GM12892 (cell line): ENCODE results near the gene MED26.

Source experiments
- DNase-seq: peaks from one replicate; pipeline ENCODE4 v3.0.0; 2011; ENCODE audit not compliant: insufficient read length
- FAIRE-seq: peaks from 2 replicates; lab custom pipeline; 2011; peaks lifted over from hg19 to GRCh38; lab: Jason Lieb, UNC
- POLR2A ChIP-seq: IDR thresholded peaks from 2 replicates; pipeline ENCODE4 v1.6.1; 2011; ENCODE audit warnings: low read depth, low read length, control low read depth
- POLR2AphosphoS5 ChIP-seq: IDR thresholded peaks from 2 replicates; pipeline ENCODE4 v1.6.1; 2011; ENCODE audit warnings: low read depth, low read length, control low read depth
- TAF1 ChIP-seq: IDR thresholded peaks from 2 replicates; pipeline ENCODE4 v1.6.1; 2011; ENCODE audit warnings: low read depth, mild to moderate bottlenecking, control low read depth, low read length, borderline replicate concordance

The MED26 gene

GRCh38 chr19:16624236-16624635 lies 3.8 kb downstream of the MED26 start:
- FAIRE-seq, result no peak
- no peak for DNase-seq
- TF ChIP-seq TAF1 (no peak), POLR2AphosphoS5 (no peak), POLR2A (0 out of 2 replicates have a peak, but pooled peaks have one; percentile 28)

DNA sequence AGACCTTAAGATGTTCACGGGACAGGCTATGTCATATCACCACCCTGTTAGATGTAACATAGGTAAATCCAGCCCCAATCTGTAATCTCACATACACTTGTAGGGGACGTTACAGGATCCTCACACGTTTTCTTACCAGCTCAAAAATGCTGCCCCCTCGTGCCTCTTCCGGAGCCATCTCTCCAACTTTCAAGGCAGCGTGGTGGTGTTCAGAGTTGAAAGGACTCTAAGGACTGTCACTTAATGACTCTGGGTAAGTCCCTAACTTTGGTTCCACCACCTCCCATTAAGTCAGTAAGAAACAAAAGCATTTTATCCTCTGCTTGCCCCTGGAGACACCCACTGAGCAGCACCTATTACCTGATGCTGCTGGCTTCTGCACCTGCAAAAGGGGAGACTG lies 4.4 kb downstream of the MED26 start:
- TF ChIP-seq POLR2A, result no peak
- no peak for TF ChIP-seq POLR2AphosphoS5
- TF ChIP-seq TAF1, result no peak
- DNase-seq (no peak), FAIRE-seq (no peak)

- no peak for TF ChIP-seq TAF1
- no peak for TF ChIP-seq POLR2A
- TF ChIP-seq POLR2AphosphoS5, result no peak
- FAIRE-seq (no peak), DNase-seq (no peak)
These were observed 4.9 kb downstream of the MED26 start for GRCh38 chr19:16623066-16623465.

DNA sequence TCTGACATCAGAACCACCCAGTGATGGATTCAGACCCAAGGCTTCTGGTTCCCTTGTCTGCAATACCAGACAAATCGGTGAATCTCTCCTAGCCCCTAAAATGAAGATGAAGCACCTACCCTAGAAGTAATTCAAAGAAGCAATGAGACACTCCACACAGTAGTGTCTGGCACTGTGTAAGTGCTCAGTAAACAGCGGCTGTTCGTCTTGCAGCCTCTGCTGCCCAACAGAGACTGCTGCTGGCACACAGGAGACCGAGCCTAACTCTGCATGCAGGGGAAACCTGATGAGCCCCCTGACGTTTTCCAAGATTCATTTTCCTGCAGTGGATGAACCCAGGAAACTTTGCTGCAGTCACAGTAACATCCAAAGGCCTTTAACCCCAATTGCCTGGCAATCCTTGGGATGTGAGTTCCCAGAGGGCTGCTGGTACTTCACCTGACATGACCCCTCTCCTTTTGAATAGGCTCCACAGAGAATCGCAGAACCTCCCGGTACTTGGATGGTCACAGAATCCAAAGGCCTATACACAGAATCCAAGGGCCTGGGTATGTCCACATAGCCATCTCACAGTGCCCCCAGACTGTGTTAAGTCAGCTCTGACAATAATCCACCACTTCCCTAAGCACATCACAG lies 6.7 kb downstream of the MED26 start:
- no peak for FAIRE-seq
- DNase-seq, result no peak
- TF ChIP-seq POLR2AphosphoS5 (no peak), TAF1 (no peak), POLR2A (no peak)

DNA sequence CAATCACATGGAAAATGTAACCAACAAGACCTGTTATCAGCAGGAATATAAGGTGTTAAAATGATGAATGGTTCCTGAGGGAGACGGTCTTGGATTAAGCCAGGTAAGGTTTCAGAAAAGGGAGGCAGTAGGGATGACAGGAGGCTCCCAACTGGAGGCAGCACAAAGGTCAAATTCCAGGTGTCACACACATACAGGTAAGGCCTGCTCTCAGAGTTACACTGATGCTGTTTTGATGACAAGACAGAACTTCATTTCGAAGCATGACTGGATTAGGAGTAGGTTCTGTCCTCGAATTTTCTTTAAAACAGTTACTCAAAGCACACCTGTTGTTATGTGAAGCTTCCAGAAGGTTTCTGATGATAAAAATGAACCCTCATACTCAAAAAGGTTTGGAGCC lies 7.4 kb downstream of the MED26 start:
- no peak for DNase-seq
- TF ChIP-seq POLR2A, result no peak
- no peak for TF ChIP-seq TAF1
- TF ChIP-seq POLR2AphosphoS5, result no peak
- no peak for FAIRE-seq

DNA sequence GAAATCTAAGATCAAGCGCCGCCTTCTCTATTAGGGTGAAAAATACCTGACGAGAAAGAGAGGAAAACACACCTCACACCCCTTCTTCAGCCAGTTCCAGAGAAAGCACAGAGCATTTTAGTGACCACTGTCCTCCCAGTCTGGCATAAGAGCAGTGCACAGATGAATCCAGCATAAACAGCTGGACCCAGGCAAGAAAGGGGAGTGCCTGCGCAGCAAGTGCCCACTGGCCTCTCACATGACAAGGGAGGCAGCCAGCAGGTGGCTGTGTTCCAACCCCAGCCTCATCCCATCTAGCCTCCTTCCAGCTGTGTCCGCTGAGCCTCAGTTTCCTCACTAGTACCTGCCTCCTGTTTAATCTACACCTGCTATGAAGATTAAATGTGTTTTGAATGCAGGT lies 8.0 kb downstream of the MED26 start:
- peak; percentile 21; the same call in 1 of the 2 replicates for TF ChIP-seq POLR2AphosphoS5
- TF ChIP-seq TAF1, result no peak
- no peak for FAIRE-seq
- no peak for DNase-seq

DNA sequence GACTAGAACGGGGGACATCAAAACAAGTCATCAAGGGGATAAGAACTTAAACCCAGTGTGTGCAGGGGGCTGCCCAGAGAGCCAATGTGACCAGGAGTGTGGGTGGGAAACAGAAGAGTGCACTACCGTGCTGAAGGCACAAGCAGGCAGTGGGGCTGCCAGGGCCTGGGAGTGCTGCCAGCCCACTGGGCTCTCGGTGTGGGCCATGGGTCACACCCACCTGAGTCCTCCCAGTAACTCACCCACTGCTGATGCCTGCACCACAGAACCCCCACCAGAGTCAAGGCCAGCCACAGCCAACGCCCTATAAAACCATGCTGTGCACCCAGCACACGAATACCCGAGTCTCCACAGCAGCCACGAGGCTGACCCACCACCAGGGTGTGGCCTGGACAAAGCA lies 8.5 kb downstream of the MED26 start:
- TF ChIP-seq TAF1 (no peak), POLR2AphosphoS5 (0 out of 2 replicates have a peak, but pooled peaks have one; percentile 10)
- FAIRE-seq (no peak), DNase-seq (no peak)

GRCh38 chr19:16618248-16618647 lies 9.8 kb downstream of the MED26 start:
- no peak for FAIRE-seq
- DNase-seq, result no peak
- TF ChIP-seq POLR2AphosphoS5 (no peak), POLR2A (no peak)

DNA sequence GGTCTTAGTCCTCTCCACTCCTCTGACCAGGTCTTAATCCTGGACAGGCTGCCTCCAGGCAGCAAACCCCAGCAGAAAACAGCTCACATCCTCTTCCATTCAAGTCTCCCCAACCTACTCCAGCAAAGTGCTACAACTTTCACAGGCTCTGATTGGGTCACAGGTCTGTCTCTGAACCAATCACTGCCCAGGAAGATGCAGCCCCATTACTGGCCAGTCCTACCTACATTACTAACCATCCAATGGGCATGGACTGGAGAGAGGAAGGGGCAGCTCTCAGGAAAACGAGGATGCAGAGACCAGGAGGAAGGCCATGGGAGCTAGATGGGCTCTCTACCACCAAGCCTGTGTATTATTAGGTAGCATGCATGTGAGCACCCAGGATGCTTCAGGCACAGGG lies 12.2 kb downstream of the MED26 start:
- DNase-seq, result no peak
- no peak for FAIRE-seq
- TF ChIP-seq POLR2AphosphoS5 (no peak), POLR2A (no peak), TAF1 (no peak)

DNA sequence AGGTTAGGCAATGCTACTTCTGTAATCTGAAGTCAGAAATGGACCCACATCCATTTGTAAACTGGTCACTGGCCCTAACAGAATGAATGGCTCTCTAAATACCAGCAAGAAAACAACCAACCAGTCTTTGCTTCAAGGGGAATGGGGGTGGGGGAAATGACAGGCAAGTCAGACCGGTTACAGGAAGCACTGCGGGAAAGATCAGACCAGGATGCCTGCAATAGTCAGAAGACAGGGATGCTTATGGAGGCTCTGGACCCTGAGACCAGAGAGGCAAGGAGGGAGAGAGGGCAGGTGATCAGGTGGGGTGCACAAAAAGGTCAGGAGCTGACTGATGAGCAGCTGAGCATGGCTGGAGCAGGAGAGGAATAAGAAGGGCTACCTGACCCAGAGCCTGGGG lies 13.1 kb downstream of the MED26 start:
- FAIRE-seq, result no peak
- DNase-seq, result no peak
- TF ChIP-seq POLR2A (no peak), TAF1 (no peak), POLR2AphosphoS5 (no peak)

DNA sequence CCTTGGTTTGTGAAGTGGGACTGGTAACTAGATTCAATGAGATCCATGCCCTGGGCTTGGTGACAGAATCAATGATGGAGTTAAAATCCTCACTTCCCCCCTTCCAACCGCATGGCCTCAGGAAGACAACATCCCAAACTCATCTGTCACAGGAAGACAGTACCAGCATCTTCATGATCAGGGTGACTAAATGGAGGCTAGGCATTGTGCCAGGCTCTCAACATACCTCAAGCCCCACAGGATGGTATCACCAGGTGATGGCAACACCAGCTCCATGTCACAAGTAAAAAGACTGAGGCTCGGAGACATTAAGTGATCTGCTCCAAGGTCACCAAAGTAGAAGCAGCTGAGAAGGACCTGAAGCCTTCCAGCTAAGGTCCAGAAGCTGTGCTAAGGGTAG lies 14.2 kb downstream of the MED26 start:
- no peak for DNase-seq
- no peak for FAIRE-seq
- TF ChIP-seq TAF1 (no peak), POLR2AphosphoS5 (no peak), POLR2A (no peak)

DNA sequence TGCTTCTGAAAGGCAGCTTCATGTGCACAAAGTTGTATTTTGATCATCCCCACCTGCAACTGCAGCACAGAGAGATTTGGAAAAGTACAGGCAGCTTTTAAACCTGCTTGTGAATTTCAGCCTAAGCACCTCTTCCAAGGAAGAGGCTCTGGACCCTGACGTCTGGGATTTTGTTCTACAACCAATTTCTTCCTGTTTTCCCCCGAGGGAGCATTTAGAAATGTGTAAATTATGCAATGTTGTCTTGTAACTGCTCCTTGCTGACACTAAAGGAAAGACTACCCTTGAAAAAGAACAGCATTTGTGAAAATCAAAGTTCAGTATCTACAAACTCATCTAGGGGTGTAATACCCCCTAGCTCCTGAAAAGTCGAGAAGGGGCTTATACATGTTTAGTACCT lies 15.4 kb downstream of the MED26 start:
- FAIRE-seq (no peak), DNase-seq (no peak)
- no peak for TF ChIP-seq POLR2A
- no peak for TF ChIP-seq TAF1
- TF ChIP-seq POLR2AphosphoS5, result no peak

DNA sequence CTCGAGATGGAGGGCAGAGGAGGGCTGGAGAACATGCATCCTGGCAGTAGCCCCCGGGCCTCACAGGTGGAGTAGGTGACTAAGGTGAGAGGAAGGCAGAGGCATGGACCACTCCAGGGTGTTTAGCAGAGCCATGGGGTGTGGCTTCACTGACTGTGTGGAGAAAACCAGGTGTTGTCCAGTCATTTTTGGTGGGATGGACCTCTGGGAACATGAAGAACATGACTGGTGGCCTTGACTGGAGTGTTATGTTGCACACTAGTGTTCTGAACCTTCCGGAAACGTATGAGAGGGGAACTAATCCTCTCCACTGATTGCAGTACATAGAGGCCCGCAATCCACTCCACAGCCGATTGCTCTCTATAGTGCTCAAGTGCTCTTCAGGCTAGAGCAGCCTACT lies 16.9 kb downstream of the MED26 start:
- FAIRE-seq, result no peak
- TF ChIP-seq TAF1 (no peak), POLR2AphosphoS5 (no peak), POLR2A (no peak)
- DNase-seq, result no peak
